WTC11 (cell line): ENCODE results near the gene NPAS1. TPM values are rescaled to one million over a fixed set of nuclear protein-coding genes. Genes with fewer than 3 reads are reported as not detected.

ENCODE experiments used
- ATAC-seq: fragments of 200-7000 bp; cut with Tn5 transposase; 2 replicates; pipeline ENCODE4 v1.10.0; 2021; ENCODE audit warnings: mild to moderate bottlenecking, moderate library complexity
- CTCF ChIA-PET: fragments of 300-600 bp; sonication (Branson Sonifier 250); formaldehyde crosslinking; loops from one replicate; lab custom pipeline; 2021; ENCODE audit warnings: antibody characterized with exemption; lab: Charles Lee
- POLR2A ChIA-PET: fragments of 350-600 bp; sonication (Branson Sonifier 250); formaldehyde crosslinking; loops from one replicate; lab custom pipeline; 2021; ENCODE audit warnings: antibody characterized with exemption; lab: Charles Lee
- DNase-seq: peaks from one replicate; pipeline ENCODE4 v3.0.0; 2021; ENCODE audit warnings: low spot score
- H3K27ac Mint-ChIP-seq: 2 replicates; pipeline ENCODE4 v1.8.0; 2021; ENCODE audit warnings: mixed read lengths
- H3K27me3 Mint-ChIP-seq: 2 replicates; pipeline ENCODE4 v1.8.0; 2021; ENCODE audit warnings: low read depth, mild to moderate bottlenecking, moderate library complexity, mixed read lengths
- H3K36me3 Mint-ChIP-seq: 2 replicates; pipeline ENCODE4 v1.8.0; 2021; ENCODE audit warnings: mixed read lengths
- H3K4me1 Mint-ChIP-seq: 2 replicates; pipeline ENCODE4 v1.8.0; 2022; ENCODE audit warnings: mixed read lengths
- H3K4me3 Mint-ChIP-seq: 2 replicates; pipeline ENCODE4 v1.8.0; 2021; ENCODE audit warnings: mild to moderate bottlenecking, moderate library complexity, mixed read lengths
- H3K9me3 Mint-ChIP-seq: 2 replicates; pipeline ENCODE4 v1.8.0; 2021; ENCODE audit warnings: mixed read lengths
- FOXP1 ChIP-seq: sonication (generic); formaldehyde crosslinking; IDR thresholded peaks from 2 replicates; pipeline ENCODE4 v1.8.0; 2022; ENCODE audit warnings: missing genetic modification reagents, mild to moderate bottlenecking, moderate library complexity, borderline replicate concordance
- GABPB1 ChIP-seq: sonication (generic); formaldehyde crosslinking; IDR thresholded peaks from 2 replicates; pipeline ENCODE4 v1.8.1; 2023; ENCODE audit warnings: mild to moderate bottlenecking, missing genetic modification reagents
- GRHL2 ChIP-seq: fragments of 250-450 bp; sonication (Bioruptor Pico); IDR thresholded peaks from 2 replicates; pipeline ENCODE4 v1.8.0; 2022; ENCODE audit warnings: mild to moderate bottlenecking, moderate library complexity; ENCODE audit not compliant: insufficient replicate concordance, severe bottlenecking
- MYBL2 ChIP-seq: sonication (generic); formaldehyde crosslinking; IDR thresholded peaks from 2 replicates; pipeline ENCODE4 v1.8.1; 2023; ENCODE audit warnings: mild to moderate bottlenecking, moderate library complexity, missing genetic modification reagents
- OVOL2 ChIP-seq: fragments of 250-450 bp; sonication (Bioruptor Pico); IDR thresholded peaks from 2 replicates; pipeline ENCODE4 v1.9.0; 2021; ENCODE audit warnings: mild to moderate bottlenecking, borderline replicate concordance
- PRRX2 ChIP-seq: fragments of 250-450 bp; sonication (Bioruptor Pico); IDR thresholded peaks from 2 replicates; pipeline ENCODE4 v1.8.0; 2021; ENCODE audit warnings: mild to moderate bottlenecking
- TEAD1 ChIP-seq: sonication (generic); formaldehyde crosslinking; IDR thresholded peaks from 2 replicates; pipeline ENCODE4 v1.8.0; 2022; ENCODE audit warnings: mild to moderate bottlenecking, missing genetic modification reagents
- TP53 ChIP-seq: sonication (generic); formaldehyde crosslinking; IDR thresholded peaks from 2 replicates; pipeline ENCODE4 v1.8.1; 2023; ENCODE audit warnings: mild to moderate bottlenecking, missing genetic modification reagents
- ZBTB21 ChIP-seq: sonication (generic); formaldehyde crosslinking; IDR thresholded peaks from 2 replicates; pipeline ENCODE4 v1.8.1; 2023; ENCODE audit warnings: mild to moderate bottlenecking, missing genetic modification reagents, borderline replicate concordance
- ZNF232 ChIP-seq: sonication (generic); formaldehyde crosslinking; IDR thresholded peaks from 2 replicates; pipeline ENCODE4 v1.8.0; 2022; ENCODE audit warnings: mild to moderate bottlenecking, missing genetic modification reagents
- total RNA-seq: library from RNA; stranded (reverse); gene quantifications from 3 replicates; pipeline ENCODE4 v1.2.3, GENCODE V29; 2021
- TF ChIP-seq, protein P1 (sequence below): sonication (generic); formaldehyde crosslinking; IDR thresholded peaks from 2 replicates; pipeline ENCODE4 v1.8.0; 2022; ENCODE audit warnings: mild to moderate bottlenecking, missing genetic modification reagents
- TF ChIP-seq, protein P2 (sequence below): sonication (generic); formaldehyde crosslinking; IDR thresholded peaks from 2 replicates; pipeline ENCODE4 v1.8.0; 2022; ENCODE audit warnings: mild to moderate bottlenecking, missing genetic modification reagents
- TF ChIP-seq, protein P3 (sequence below): sonication (generic); formaldehyde crosslinking; IDR thresholded peaks from 2 replicates; pipeline ENCODE4 v1.8.1; 2022; ENCODE audit warnings: mild to moderate bottlenecking, missing genetic modification reagents, moderate library complexity, borderline replicate concordance

The NPAS1 gene
- total RNA-seq, 1 experiment from 2014 or later = 6.8 TPM

DNA sequence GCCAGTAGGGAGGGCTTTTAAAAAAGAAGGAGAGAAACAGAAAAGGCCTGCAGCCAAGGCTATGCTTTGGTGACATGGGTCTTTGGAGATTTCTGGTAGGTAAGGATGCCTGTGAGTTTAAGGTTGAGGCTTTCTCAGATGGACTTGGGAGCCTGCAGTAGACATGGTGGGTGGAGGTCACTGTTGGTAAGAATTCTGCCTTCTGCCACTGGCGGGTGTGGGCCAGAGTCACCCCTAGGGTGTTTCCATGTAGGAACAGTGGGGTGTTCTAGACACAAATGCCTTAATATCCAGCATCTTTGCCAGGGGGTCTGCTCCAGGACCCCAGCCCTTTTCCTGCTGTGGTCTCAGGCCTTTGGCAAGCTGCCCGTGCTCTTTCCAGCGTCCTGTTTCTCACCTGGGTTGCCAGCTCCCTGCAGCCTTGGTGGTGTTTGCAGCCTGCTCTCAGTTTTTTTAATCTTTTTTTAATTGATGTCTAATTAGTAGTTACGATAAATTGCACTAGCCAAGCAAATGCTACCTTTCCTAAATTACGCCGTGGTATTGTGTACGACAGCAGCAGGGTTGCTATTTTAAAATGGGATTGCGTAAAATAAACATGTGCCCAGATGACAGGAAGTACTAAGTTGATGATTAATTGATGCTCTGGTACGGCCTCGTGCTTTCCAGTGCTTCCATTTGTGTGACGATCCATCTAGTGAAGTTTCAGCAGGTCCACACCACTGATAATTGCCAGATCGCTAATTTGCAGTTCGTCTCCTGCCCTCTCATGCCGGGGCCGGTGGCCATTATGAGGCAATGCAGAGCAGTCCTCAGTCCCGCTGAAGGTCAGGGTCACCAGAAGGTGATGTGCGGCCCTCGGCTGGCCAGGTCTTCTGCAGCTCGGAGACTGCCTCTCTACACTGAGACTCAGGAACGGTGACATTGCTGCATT is 35.3 kb upstream of the NPAS1 start:
- H3K27me3 Mint-ChIP-seq = no peaks in the 10 kb centered on the region
- H3K4me1 Mint-ChIP-seq = peaks cover 10% of the 10 kb centered on the region
- peak overlapping the region; percentile 43 for H3K27ac Mint-ChIP-seq
- DNase-seq (no peak), ATAC-seq (no peak)
- no peak overlapping the region for H3K4me3 Mint-ChIP-seq
- TF ChIP-seq GABPB1 (CRISPR knock-in tag) (peak; percentile 83), PRRX2 (CRISPR knock-in tag) (no peak)
- POLR2A ChIA-PET = no interaction called here
- CTCF ChIA-PET = interaction anchor here (0.8 kb wide), 1 partner anchor 29 kb away, joined by 3 read pairs; no protein-coding TSS in a partner anchor
- peaks cover 3% of the 10 kb centered on the region; the same call in 1 of the 2 replicates for H3K36me3 Mint-ChIP-seq
- no peaks in the 10 kb centered on the region for H3K9me3 Mint-ChIP-seq

DNA sequence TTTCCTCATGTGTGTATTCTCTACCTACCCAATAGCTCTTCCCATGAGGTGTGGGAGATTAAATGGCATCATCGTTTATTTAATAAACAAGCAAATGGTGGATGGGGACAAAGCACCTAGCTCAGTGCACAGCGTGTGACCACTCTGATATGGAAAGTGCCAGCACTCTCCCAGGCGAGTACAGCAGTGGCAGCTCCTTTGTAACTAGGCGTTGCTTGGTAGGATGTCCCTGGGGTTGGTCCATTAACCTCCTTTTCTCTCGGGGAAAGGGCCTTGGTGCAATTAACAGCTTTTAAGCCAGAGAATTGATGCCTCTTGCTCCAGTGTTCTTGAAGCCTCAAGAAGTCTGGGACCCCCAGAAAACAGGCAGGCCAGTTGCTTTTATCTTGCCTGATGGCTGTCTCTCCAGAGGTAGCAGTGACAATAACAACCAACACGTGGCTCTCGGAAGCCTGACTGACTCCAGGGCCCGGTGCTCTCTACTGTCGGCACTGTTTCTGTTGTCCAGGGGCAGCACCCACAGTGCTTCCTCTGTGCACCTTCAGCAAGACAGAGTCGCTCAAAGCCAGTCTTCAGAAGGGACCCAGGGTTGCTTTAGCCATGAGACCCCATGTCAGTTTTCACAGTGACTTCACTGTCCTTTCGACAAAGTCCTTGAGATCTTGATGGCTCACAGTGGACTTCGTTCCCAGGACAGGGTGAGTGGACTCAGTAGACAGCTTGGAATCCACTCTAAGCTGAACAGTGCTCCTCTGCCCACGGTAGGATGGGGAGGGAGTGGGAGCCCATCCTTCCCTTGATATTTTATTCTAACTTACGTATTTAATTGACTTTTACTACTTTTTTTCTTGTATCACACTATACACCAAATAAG is 33.9 kb upstream of the NPAS1 start:
- H3K27ac Mint-ChIP-seq = peak overlapping the region; percentile 51; the same call in 1 of the 2 replicates
- CTCF ChIA-PET = interaction anchor here (0.5 to 1.1 kb wide), 3 partner anchors 28 to 145 kb away, joined by 3 to 5 read pairs (median 4); no protein-coding TSS in a partner anchor
- no peaks in the 10 kb centered on the region for H3K9me3 Mint-ChIP-seq
- DNase-seq (no peak), ATAC-seq (no peak; the same call in 1 of the 2 replicates)
- TF ChIP-seq ZNF232 (CRISPR knock-in tag) (no peak), GABPB1 (CRISPR knock-in tag) (0 out of 2 replicates have a peak, but pooled peaks have one; percentile 25)
- H3K4me1 Mint-ChIP-seq = peaks cover 6% of the 10 kb centered on the region
- POLR2A ChIA-PET = no interaction called here
- no peaks in the 10 kb centered on the region for H3K27me3 Mint-ChIP-seq
- peaks cover 3% of the 10 kb centered on the region; the same call in 1 of the 2 replicates for H3K36me3 Mint-ChIP-seq
- H3K4me3 Mint-ChIP-seq = no peak overlapping the region

DNA sequence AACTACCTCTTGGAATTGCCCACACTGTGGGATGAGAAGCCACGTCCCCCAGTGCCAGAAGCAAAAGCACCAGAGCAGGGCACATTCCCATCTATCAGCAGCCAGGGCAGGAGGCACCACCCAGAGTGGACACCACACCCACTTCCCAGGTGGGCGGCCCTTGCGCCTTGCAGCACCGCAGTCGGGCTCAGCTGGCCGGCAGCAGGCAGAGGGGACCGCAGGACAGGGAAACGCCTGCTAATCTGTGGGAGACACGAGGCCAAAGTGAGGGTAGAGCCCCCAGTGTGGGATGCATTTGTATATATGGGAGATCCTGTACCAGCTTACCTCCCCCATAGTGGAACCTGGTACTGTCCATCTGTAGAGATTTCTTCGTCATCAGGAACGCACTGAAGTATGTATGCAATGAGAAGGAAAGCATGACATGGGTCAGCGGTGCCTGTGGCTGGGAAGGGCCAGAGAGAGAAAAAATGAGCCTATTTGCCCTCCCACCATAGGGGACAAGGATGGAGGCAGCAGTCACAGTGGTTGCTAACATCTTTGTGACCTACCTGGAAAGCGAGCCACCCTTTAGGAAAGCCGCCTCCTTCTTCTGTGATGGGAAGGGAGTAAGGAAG is 30.9 kb upstream of the NPAS1 start:
- ATAC-seq = no peak
- no peak for TF ChIP-seq FOXP1 (CRISPR knock-in tag)
- no peak for TF ChIP-seq TEAD1 (CRISPR knock-in tag)
- TF ChIP-seq, protein P1, sequence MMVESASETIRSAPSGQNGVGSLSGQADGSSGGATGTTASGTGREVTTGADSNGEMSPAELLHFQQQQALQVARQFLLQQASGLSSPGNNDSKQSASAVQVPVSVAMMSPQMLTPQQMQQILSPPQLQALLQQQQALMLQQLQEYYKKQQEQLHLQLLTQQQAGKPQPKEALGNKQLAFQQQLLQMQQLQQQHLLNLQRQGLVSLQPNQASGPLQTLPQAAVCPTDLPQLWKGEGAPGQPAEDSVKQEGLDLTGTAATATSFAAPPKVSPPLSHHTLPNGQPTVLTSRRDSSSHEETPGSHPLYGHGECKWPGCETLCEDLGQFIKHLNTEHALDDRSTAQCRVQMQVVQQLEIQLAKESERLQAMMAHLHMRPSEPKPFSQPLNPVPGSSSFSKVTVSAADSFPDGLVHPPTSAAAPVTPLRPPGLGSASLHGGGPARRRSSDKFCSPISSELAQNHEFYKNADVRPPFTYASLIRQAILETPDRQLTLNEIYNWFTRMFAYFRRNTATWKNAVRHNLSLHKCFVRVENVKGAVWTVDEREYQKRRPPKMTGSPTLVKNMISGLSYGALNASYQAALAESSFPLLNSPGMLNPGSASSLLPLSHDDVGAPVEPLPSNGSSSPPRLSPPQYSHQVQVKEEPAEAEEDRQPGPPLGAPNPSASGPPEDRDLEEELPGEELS (CRISPR knock-in tag) = no peak
- TF ChIP-seq OVOL2 = no peak
- TF ChIP-seq, protein P2, sequence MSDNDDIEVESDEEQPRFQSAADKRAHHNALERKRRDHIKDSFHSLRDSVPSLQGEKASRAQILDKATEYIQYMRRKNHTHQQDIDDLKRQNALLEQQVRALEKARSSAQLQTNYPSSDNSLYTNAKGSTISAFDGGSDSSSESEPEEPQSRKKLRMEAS (CRISPR knock-in tag) = no peak
- TF ChIP-seq TP53 = no peak
- TF ChIP-seq, protein P3, sequence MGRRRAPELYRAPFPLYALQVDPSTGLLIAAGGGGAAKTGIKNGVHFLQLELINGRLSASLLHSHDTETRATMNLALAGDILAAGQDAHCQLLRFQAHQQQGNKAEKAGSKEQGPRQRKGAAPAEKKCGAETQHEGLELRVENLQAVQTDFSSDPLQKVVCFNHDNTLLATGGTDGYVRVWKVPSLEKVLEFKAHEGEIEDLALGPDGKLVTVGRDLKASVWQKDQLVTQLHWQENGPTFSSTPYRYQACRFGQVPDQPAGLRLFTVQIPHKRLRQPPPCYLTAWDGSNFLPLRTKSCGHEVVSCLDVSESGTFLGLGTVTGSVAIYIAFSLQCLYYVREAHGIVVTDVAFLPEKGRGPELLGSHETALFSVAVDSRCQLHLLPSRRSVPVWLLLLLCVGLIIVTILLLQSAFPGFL (CRISPR knock-in tag) = no peak
- TF ChIP-seq GRHL2 = no peak
- TF ChIP-seq MYBL2 = no peak
- TF ChIP-seq ZBTB21 (CRISPR knock-in tag) = no peak
- no peaks in the 10 kb centered on the region for H3K9me3 Mint-ChIP-seq
- no peak for DNase-seq
- ChIA-PET CTCF (interaction anchor here (0.7 to 0.8 kb wide), 2 partner anchors 76 to 132 kb away, joined by 3 to 5 read pairs; no protein-coding TSS in a partner anchor), POLR2A (no interaction called here)
- no peak overlapping the region for H3K4me3 Mint-ChIP-seq
- H3K4me1 Mint-ChIP-seq = peaks cover 16% of the 10 kb centered on the region
- H3K27me3 Mint-ChIP-seq = no peaks in the 10 kb centered on the region
- no peak overlapping the region; the same call in 1 of the 2 replicates for H3K27ac Mint-ChIP-seq
- H3K36me3 Mint-ChIP-seq = peaks cover 7% of the 10 kb centered on the region; the same call in 1 of the 2 replicates
